ENCODE measurements around the gene ZNF320. TPM values are rescaled to one million over a fixed set of nuclear protein-coding genes. Genes with fewer than 3 reads are reported as not detected.
A peak's percentile ranks its signal among the peaks of the same experiment; 100 is the strongest.
"Not testable (repeated sequence)": the region's sequence is repeated elsewhere in the genome, so short reads cannot be mapped to it uniquely, and the experiment has no call there.

Gene ZNF320
- polyA plus RNA-seq (ENCODE audit: low read depth in 6 of 6) = 10 to 100 TPM in 2 of 6 donors, 1 to 10 TPM in 3, not detected in 1; 4.6 to 11.7 (median 7.3) TPM

DNA sequence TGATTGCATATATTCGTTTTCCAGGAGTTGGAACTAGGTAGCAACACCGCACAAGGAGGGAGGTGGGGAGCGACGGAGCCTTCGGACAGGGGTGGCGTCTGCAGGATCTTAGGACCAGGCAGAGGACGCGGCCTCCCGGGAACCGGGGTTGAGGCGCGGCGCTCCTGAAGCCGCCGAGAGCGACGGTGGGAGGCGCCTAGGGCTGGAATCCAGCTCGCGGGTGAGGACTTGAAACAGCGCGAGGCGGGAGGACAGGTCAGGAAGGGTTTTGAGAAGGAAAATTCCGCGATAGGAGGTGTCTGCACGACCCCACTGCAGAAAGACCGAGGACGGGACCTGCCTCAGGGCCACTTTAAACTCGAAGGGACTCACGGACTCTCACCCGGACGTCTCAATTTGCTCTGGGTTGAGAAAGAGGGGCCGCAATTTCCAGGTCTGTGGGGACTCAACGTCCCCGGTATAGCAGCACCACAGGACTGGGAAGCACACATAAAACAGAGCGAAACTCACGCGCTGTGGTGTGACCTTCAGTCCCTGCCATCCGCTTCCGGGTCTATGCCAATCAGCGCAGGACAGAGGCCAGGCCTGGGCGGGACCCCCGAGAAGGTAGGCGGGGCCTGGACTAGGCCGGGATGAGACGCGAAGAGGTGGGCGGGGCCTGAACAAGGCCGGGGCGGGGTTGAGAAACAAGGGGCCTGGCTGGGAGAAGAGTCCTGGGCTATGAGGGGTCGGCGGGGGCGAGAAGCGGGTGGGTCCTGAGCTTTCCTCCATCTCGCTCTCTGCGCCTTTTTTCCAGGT lies at the start of gene ZNF320:
ZNF320 (minus strand) TSS at position 498 of the 798 bp plus-strand sequence. CDS start 7,380 bp downstream, outside the sequence.
- no peaks in the 10 kb centered on the region for H3K27me3 Mint-ChIP-seq
- peaks cover 0 to 1% (median 0%) of the 10 kb centered on the region in 7 donors for H3K9me3 Mint-ChIP-seq
- peak within 1 kb of the TSS; percentile 88 to 98 (median 96) for H3K4me3 Mint-ChIP-seq
- peaks cover 21 to 42% (median 39%) of the 10 kb centered on the region in 3 donors for H3K4me1 Mint-ChIP-seq
- ATAC-seq (ENCODE audit: low read depth in 2 of 2) (peak; percentile 100), DNase-seq (peak; percentile 95)
- H3K36me3 Mint-ChIP-seq = peaks cover 10 to 12% of the 10 kb centered on the region in 2 donors
- peak within 1 kb of the TSS; percentile 87 to 97 (median 94) for H3K27ac Mint-ChIP-seq

DNA sequence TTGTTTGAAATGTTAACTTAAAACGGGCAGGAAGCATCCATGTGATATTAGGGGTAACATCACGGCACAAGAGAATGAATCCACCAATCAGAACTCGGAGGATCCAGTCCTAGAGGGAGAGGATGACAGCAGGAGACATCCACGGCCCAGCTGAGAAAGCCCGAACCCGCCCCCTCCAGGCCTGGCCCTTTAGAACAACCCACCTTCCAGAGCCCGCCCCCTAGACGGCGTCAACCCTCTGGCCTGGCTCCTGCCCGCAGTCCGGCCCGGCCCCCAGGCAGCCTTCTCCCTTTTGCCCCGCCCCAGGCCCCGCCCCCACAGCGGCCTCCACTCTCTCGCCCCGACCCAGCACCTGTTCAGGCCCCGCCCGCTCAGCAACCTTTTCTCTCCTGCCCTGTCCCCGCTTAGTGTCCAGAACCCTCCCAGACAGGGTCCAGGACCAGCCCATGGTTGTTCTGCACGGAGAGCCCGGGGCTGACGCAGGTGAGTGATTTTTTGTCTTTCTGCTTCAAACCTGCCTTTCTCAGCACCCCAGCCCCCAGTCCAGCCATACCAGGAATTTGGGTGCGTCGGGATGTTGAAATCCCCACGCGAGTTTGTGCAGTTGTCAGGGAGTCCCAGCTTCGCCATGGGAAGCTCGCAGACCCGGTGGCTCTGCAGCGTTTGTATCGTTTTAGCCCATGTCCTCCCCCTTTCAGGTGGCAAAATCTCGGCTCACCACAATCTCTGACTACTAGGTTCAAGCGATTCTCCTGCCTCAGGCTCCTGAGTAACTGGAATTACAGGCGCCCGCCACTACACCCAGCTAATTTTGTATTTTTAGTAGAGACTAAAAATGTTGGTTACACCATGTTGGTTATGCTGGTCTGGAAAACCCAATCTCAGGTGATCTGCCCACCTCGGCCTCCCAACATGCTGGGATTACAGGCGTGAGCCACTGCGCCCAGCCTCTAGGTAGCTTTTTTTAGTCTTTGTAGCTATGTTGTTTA lies 49.2 kb upstream of the ZNF320 start:
- Mint-ChIP-seq H3K4me3 (peak overlapping the region in 2 of 8 donors; percentile 35 to 53), H3K4me1 (peaks cover 6 to 12% (median 7%) of the 10 kb centered on the region in 3 donors), H3K36me3 (peaks cover 20 to 23% of the 10 kb centered on the region in 2 donors), H3K27me3 (no peaks in the 10 kb centered on the region), H3K27ac (peak overlapping the region in 1 of 6 donors; percentile 24), H3K9me3 (peaks cover 12 to 66% (median 40%) of the 10 kb centered on the region in 7 donors)
- DNase-seq (no peak), ATAC-seq (ENCODE audit: low read depth in 2 of 2) (no peak)

DNA sequence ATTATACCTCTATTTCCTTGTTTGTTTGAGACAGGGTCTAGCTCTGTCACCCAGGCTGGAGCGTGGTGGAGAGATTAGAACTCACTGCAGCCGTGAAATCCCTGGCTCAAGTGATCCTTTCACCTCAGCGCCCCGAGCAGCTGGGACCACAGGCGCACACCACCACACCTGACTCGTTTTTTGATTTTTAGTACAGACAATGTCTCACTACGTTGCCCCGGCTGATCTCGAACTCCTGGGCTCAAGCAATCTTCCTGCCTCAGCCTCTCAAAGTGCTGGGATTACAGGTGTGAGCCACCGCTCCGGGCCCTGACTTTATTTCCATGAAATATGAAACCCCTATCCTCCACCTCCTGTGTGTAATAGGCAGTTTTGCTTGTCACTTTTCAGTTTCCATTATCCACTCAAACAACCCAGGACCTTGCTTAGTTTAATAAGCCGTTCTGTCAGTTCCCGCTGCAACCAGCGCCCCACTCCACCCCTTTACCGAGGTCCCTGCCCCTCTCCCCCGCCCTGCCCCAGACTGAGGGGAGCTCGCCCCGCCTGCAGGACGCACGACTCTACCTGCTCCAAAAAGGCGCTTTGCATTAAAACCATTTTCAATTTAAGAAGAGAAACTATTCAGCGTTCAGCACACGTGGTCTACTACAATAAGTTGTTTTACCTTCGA lies 48.4 kb upstream of the ZNF320 start:
- Mint-ChIP-seq H3K9me3 (peaks cover 9 to 58% (median 32%) of the 10 kb centered on the region in 7 donors), H3K27ac (no peak overlapping the region)

DNA sequence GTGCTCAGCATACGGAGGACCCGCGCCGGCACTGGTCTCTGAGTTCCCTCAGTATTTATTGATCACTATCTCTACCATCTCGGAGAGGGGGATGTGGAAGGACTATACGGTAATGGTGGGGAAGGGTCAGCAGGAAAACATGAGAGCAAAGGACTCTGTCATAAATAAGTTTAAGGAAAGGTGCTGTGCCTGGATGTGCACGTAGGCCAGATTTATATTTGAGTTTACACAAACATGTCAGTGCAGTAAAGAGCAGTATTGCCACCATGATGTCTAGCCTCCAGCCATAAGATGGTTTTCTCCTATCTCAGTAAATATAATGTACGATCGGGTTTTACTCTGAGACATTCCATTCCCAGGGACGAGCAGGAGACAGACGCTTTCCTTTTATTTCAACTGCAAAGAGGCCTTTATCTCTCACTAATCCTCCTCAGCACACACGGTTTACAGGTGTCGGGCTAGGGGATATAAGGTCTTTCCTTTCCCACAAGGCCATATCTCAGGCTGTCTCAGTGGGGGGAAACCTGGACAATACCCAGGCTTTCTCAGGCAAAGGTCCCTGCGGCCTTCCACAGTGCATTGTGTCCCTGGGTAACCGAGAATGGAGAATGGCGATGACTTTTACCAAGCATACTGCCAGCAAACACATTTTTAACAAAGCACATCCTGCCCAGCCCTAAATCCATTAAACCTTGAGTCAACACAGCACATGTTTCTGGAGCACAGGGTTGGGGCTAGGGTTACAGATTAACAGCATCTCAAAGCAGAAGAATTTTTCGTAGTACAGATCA lies 47.5 kb upstream of the ZNF320 start:
- DNase-seq; H3K36me3 Mint-ChIP-seq; ATAC-seq (ENCODE audit: low read depth in 2 of 2); H3K27me3 Mint-ChIP-seq: not testable (repeated sequence)
- peak overlapping the region in 3 of 8 donors; percentile 2 to 66 (median 50) for H3K4me3 Mint-ChIP-seq
- peaks cover 12 to 24% (median 16%) of the 10 kb centered on the region in 3 donors for H3K4me1 Mint-ChIP-seq
- H3K27ac Mint-ChIP-seq = peak overlapping the region in 3 of 6 donors; percentile 57 to 63 (median 59)
- H3K9me3 Mint-ChIP-seq = peaks cover under 1 to 49% (median 23%) of the 10 kb centered on the region in 7 donors

More for the DNA sequence above, 48.4 kb upstream of the ZNF320 start:
- no peak for DNase-seq
- H3K27me3 Mint-ChIP-seq = no peaks in the 10 kb centered on the region
- no peak for ATAC-seq (ENCODE audit: low read depth in 2 of 2)
- peaks cover 12 to 21% (median 16%) of the 10 kb centered on the region in 3 donors for H3K4me1 Mint-ChIP-seq
- H3K4me3 Mint-ChIP-seq = peak overlapping the region in 2 of 8 donors; percentile 42 to 51
- H3K36me3 Mint-ChIP-seq = peaks cover 15% of the 10 kb centered on the region in 2 donors

DNA sequence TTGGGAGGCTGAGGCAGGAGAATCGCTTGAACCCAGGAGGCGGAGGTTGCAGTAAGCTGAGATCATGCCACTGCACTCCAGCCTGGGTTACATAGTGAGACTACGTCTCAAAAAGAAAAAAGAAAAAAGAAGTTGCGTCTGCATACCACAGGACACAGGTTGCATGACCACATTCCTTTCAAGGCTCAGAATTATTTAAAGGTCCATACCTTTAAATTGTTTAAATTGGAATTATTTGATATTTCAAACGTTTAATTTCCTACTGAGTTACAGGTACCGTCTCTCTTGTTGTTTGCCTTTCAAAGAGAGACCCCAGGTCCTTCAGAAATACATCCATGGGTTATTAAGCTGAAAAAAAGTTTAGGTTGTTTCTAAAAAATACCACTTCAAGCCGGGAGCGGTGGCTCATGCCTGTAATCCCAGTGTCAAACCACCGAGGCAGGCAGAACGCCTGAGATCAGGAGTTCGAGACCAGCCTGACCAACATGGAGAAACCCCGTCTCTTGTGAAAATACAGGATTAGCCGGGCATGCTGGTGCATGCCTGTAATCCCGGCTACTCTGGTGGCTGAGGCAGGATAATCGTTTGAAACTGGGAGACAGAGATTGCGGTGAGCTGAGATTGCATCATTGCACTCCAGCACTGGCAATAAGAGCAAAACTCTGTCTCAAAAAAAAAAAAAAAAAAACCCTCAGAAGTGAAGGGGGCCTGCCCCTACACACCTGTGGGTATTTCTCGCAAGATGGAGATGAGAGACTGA lies 46.6 kb upstream of the ZNF320 start:
- no peaks in the 10 kb centered on the region for H3K27me3 Mint-ChIP-seq
- DNase-seq (no peak), ATAC-seq (ENCODE audit: low read depth in 2 of 2) (no peak)
- peaks cover 0 to 40% (median 15%) of the 10 kb centered on the region in 7 donors for H3K9me3 Mint-ChIP-seq
- H3K36me3 Mint-ChIP-seq = no peaks in the 10 kb centered on the region
- peak overlapping the region in 5 of 8 donors; percentile 2 to 99 (median 96) for H3K4me3 Mint-ChIP-seq
- peaks cover 12 to 30% (median 17%) of the 10 kb centered on the region in 3 donors for H3K4me1 Mint-ChIP-seq
- H3K27ac Mint-ChIP-seq = peak overlapping the region in 1 of 6 donors; percentile 63

DNA sequence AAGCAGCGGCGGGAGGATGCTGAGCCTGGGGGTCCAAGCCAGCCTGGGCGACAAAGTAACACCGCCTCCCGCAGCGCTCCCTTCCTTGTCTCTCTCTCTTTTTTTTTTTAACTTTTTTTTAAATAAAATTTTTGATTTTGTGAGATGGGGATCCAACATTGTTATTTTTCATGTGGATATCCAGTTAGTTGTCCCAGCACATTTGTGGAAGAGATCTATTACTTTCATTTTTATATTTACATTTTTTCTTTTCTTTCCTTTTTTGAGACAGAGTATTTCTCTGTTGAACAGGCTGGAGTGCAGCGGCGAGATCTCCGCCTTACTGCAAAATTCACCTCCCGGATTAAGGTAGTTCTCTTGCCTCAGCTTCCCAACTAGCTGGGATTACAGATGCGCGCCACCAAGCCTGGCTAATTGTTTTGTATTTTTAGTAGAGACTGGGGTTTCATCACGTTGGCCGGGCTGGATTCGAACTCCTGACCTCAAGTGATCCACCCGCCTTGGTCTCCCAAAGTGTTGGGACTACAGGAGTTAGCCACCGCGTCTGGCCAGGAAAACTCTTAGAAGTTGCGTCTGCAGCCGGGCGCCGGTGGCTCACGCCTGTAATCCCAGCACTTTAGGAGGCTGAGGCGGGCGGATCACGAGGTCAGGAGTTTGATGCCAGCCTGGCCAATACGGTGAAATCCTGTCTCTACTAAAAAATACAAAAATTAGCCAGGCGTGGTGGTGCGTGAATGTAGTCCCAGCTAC lies 45.9 kb upstream of the ZNF320 start:
- H3K9me3 Mint-ChIP-seq = peaks cover 0 to 37% (median 11%) of the 10 kb centered on the region in 7 donors
- DNase-seq = no peak
- peaks cover 18 to 37% (median 24%) of the 10 kb centered on the region in 3 donors for H3K4me1 Mint-ChIP-seq
- H3K27ac Mint-ChIP-seq = peak overlapping the region in 1 of 6 donors; percentile 70
- H3K4me3 Mint-ChIP-seq = peak overlapping the region; percentile 94 to 99 (median 96)
- peak in 1 of 2 donors; percentile 9 for ATAC-seq (ENCODE audit: low read depth in 2 of 2)
- no peaks in the 10 kb centered on the region for H3K36me3 Mint-ChIP-seq
- H3K27me3 Mint-ChIP-seq = no peaks in the 10 kb centered on the region

DNA sequence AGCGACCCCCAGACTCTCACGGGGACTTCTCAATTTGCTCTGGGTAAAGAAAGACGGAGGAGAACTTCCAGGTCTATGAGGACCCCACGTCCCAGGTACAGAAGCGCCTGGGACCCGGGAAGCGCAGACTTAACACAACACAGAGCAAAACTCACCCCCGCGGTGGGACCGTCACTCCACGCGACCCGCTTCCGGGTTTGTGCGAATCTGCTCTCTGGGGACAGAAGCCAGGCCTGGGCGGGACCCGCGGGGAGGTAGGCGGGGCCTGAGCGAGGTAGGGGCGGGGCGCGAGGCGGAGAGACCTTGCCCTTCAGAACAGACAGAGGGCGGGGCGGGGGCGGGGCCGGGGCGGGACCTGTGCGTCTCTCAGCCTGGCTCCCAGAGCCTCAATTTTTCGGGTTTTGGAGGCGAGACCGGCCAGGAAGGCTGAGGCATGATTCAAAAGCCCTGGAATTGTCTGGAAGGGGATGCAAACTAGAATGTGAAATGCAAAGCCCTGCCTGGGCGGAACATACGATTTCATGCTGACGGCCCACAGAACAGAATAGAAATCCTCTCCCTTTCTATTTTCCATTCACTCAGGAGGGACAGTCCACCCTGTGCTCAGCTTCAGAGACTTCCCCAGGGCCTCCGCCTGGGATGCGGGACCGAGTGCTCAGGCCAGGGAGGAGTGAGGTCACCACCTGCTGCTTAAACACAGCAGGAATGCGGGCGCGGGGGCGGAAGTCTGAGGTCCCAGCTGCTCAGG lies 45.1 kb upstream of the ZNF320 start:
- Mint-ChIP-seq H3K27ac (peak overlapping the region; percentile 72 to 97 (median 96)), H3K27me3 (no peaks in the 10 kb centered on the region), H3K9me3 (peaks cover 0 to 31% (median 8%) of the 10 kb centered on the region in 7 donors), H3K36me3 (no peaks in the 10 kb centered on the region), H3K4me3 (peak overlapping the region; percentile 94 to 99 (median 96)), H3K4me1 (peaks cover 21 to 43% (median 29%) of the 10 kb centered on the region in 3 donors)
- ATAC-seq (ENCODE audit: low read depth in 2 of 2) (peak; percentile 95 to 98), DNase-seq (peak; percentile 99)

DNA sequence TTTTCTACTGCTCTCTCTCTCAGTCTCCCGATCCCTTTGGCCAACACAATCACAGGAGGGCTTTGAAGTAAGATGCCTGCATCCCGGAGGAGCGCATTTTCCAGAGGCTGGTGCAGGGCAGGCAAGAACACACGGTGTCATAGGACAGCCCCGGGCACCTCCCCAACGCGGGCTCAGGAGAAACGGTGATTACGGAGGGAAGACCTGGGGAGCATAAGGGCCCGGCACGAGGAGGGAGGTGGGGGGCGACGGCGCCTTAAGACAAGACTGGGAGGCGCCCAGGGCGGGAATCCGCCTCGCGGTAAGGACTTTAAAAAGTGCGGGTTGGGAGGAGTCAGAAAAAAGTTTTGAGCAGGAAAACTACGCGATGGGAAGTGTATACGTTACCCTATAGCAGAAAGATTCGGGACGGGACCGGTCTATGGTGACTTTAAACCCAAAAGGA lies 44.5 kb upstream of the ZNF320 start:
- peak; percentile 38 for ATAC-seq (ENCODE audit: low read depth in 2 of 2)
- H3K4me3 Mint-ChIP-seq = peak overlapping the region; percentile 94 to 99 (median 96)
- DNase-seq = no peak
- peaks cover 0 to 26% (median 8%) of the 10 kb centered on the region in 7 donors for H3K9me3 Mint-ChIP-seq
- H3K4me1 Mint-ChIP-seq = peaks cover 25 to 49% (median 35%) of the 10 kb centered on the region in 3 donors
- H3K36me3 Mint-ChIP-seq = no peaks in the 10 kb centered on the region
- no peaks in the 10 kb centered on the region for H3K27me3 Mint-ChIP-seq
- peak overlapping the region; percentile 72 to 97 (median 96) for H3K27ac Mint-ChIP-seq

DNA sequence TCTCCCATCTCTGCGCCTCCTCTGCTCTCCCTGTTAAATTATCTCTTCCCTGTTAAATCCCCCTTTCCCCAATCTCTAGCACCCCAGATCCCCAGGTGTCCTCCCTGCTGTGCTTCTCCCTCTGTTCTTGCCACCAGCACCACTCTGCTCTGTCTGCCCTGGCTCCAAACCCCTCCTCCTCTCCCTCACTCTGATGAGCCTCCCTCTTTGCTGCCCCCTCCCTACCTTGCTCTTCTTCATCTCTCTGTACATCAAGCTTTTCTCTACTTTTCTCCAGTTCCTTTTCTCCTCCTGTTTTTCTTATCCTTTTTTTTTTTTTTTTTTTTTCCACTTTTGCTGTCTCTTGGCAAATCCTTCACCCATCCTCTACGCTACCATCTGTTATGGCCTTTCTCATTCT lies 44.1 kb upstream of the ZNF320 start:
- Mint-ChIP-seq H3K4me1 (peaks cover 30 to 53% (median 39%) of the 10 kb centered on the region in 3 donors), H3K27ac (peak overlapping the region; percentile 6 to 97 (median 96)), H3K9me3 (peaks cover 0 to 23% (median 8%) of the 10 kb centered on the region in 7 donors), H3K4me3 (peak overlapping the region; percentile 94 to 99 (median 96))
- not testable (repeated sequence) for ATAC-seq (ENCODE audit: low read depth in 2 of 2); H3K36me3 Mint-ChIP-seq; H3K27me3 Mint-ChIP-seq; DNase-seq

DNA sequence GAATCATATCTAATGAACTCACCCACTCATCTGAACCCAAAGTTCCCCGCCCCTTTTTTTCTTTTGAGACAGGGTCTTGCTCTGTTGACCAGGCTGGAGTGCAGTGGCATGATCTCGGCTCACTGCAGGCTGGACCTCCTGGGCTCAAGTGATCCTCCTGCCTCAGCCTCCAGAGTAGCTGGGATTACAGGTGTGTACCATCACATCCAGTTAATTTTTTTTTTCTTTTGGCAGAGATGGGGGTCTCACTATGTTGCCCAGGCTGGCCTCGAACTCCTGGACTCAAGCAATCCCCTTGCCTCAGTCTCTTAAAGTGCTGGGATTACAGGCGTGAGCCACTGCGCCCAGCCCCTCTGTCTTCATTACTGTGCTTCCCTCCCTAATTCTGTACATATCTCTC lies 43.5 kb upstream of the ZNF320 start:
- Mint-ChIP-seq H3K4me3 (peak overlapping the region; percentile 94 to 99 (median 96)), H3K9me3 (peaks cover 0 to 18% (median 3%) of the 10 kb centered on the region in 7 donors), H3K27ac (peak overlapping the region in 3 of 6 donors; percentile 6 to 96 (median 94)), H3K4me1 (peaks cover 31 to 59% (median 45%) of the 10 kb centered on the region in 3 donors)
- DNase-seq; H3K27me3 Mint-ChIP-seq; H3K36me3 Mint-ChIP-seq; ATAC-seq (ENCODE audit: low read depth in 2 of 2): not testable (repeated sequence)

All from naive B cell (primary cell).